Measurements from ENCODE around the gene TCP11L2.

The TCP11L2 gene

GRCh38 chr12:106267535-106267934, 35.0 kb upstream of the TCP11L2 start:
- WGBS, 2 donors (ENCODE audit: extremely low coverage in 2 of 2, insufficient read length in 2 of 2, insufficient replicate concordance in 1 of 2) = no CpG with 5 or more reads among the region's 2 CpGs
- H2BK15ac ChIP-seq (ENCODE audit: low read length) = no peak overlapping the region
- no peak overlapping the region for H3K9ac ChIP-seq (ENCODE audit: low read depth, low read length, poor library complexity)
- no peak overlapping the region for H2AFZ ChIP-seq (ENCODE audit: low read length)
- H3K14ac ChIP-seq (ENCODE audit: low read length) = no peak overlapping the region
- no peak overlapping the region for H2AK5ac ChIP-seq (ENCODE audit: low read depth, low read length)
- H3K27me3 ChIP-seq (ENCODE audit: control insufficient read depth in 3 of 3, insufficient read depth in 3 of 3, low read depth in 1 of 3, low read length in 3 of 3) = peaks cover 0 to 6% (median 0%) of the 10 kb centered on the region in 3 experiments
- no peaks in the 10 kb centered on the region for H3K4me1 ChIP-seq (ENCODE audit: control insufficient read depth in 2 of 2, insufficient read depth in 1 of 2, low read depth in 1 of 2, low read length in 2 of 2)
- no peak overlapping the region for H4K8ac ChIP-seq (ENCODE audit: low read depth, low read length)
- no peak overlapping the region for H3K4me2 ChIP-seq (ENCODE audit: insufficient read depth, low read length, poor library complexity, severe bottlenecking)
- H3K4ac ChIP-seq (ENCODE audit: low read length) = no peak overlapping the region
- no peak overlapping the region for H2BK12ac ChIP-seq (ENCODE audit: low read length)
- no peaks in the 10 kb centered on the region for H3K36me3 ChIP-seq (replicated peaks in 1 of 2; ENCODE audit: control insufficient read depth in 2 of 2, insufficient read depth in 2 of 2, low read length in 2 of 2)
- no peak overlapping the region for H2BK120ac ChIP-seq (ENCODE audit: low read depth, low read length)
- no peak overlapping the region for H3K4me3 ChIP-seq (ENCODE audit: low read length in 2 of 2)
- H3K27ac ChIP-seq (replicated peaks; ENCODE audit: low read length) = no peak overlapping the region
- no peaks in the 10 kb centered on the region for H3K79me1 ChIP-seq (ENCODE audit: low read depth, low read length)
- no peak overlapping the region for H3K18ac ChIP-seq (ENCODE audit: low read length)
- H3K9me3 ChIP-seq (replicated peaks in 1 of 2; ENCODE audit: control insufficient read depth in 2 of 2, insufficient read depth in 1 of 2, low read depth in 1 of 2, low read length in 2 of 2) = no peaks in the 10 kb centered on the region
- no peak for DNase-seq (ENCODE audit: low spot score)
- H4K91ac ChIP-seq (ENCODE audit: low read depth, low read length, poor library complexity) = no peak overlapping the region
- H3K23ac ChIP-seq (ENCODE audit: low read depth, low read length, poor library complexity) = no peak overlapping the region
- no peak overlapping the region for H2BK5ac ChIP-seq (ENCODE audit: low read length)

- no peak for DNase-seq (ENCODE audit: low spot score)
- no CpG with 5 or more reads among the region's 7 CpGs for WGBS, 2 donors (ENCODE audit: extremely low coverage in 2 of 2, insufficient read length in 2 of 2, insufficient replicate concordance in 1 of 2)
- no peak overlapping the region for H4K8ac ChIP-seq (ENCODE audit: low read depth, low read length)
- no peak overlapping the region for H2BK12ac ChIP-seq (ENCODE audit: low read length)
- H3K4ac ChIP-seq (ENCODE audit: low read length) = no peak overlapping the region
- H3K4me3 ChIP-seq (ENCODE audit: low read length in 2 of 2) = no peak overlapping the region
- no peaks in the 10 kb centered on the region for H3K79me1 ChIP-seq (ENCODE audit: low read depth, low read length)
- H3K9me3 ChIP-seq (replicated peaks in 1 of 2; ENCODE audit: control insufficient read depth in 2 of 2, insufficient read depth in 1 of 2, low read depth in 1 of 2, low read length in 2 of 2) = no peaks in the 10 kb centered on the region
- no peak overlapping the region for H3K14ac ChIP-seq (ENCODE audit: low read length)
- H3K4me2 ChIP-seq (ENCODE audit: insufficient read depth, low read length, poor library complexity, severe bottlenecking) = no peak overlapping the region
- no peak overlapping the region for H2BK5ac ChIP-seq (ENCODE audit: low read length)
- H3K27ac ChIP-seq (replicated peaks; ENCODE audit: low read length) = no peak overlapping the region
- no peak overlapping the region for H3K18ac ChIP-seq (ENCODE audit: low read length)
- no peak overlapping the region for H3K9ac ChIP-seq (ENCODE audit: low read depth, low read length, poor library complexity)
- H3K4me1 ChIP-seq (ENCODE audit: control insufficient read depth in 2 of 2, insufficient read depth in 1 of 2, low read depth in 1 of 2, low read length in 2 of 2) = no peaks in the 10 kb centered on the region
- no peaks in the 10 kb centered on the region for H3K36me3 ChIP-seq (replicated peaks in 1 of 2; ENCODE audit: control insufficient read depth in 2 of 2, insufficient read depth in 2 of 2, low read length in 2 of 2)
- no peak overlapping the region for H2BK120ac ChIP-seq (ENCODE audit: low read depth, low read length)
- H2AFZ ChIP-seq (ENCODE audit: low read length) = no peak overlapping the region
- H3K23ac ChIP-seq (ENCODE audit: low read depth, low read length, poor library complexity) = no peak overlapping the region
- H3K27me3 ChIP-seq (ENCODE audit: control insufficient read depth in 3 of 3, insufficient read depth in 3 of 3, low read depth in 1 of 3, low read length in 3 of 3) = peaks cover 0 to 8% (median 0%) of the 10 kb centered on the region in 3 experiments
- H2AK5ac ChIP-seq (ENCODE audit: low read depth, low read length) = no peak overlapping the region
- H4K91ac ChIP-seq (ENCODE audit: low read depth, low read length, poor library complexity) = no peak overlapping the region
- no peak overlapping the region for H2BK15ac ChIP-seq (ENCODE audit: low read length)
Measured at GRCh38 chr12:106269150-106269771, 33.3 kb upstream of the TCP11L2 start.

DNA sequence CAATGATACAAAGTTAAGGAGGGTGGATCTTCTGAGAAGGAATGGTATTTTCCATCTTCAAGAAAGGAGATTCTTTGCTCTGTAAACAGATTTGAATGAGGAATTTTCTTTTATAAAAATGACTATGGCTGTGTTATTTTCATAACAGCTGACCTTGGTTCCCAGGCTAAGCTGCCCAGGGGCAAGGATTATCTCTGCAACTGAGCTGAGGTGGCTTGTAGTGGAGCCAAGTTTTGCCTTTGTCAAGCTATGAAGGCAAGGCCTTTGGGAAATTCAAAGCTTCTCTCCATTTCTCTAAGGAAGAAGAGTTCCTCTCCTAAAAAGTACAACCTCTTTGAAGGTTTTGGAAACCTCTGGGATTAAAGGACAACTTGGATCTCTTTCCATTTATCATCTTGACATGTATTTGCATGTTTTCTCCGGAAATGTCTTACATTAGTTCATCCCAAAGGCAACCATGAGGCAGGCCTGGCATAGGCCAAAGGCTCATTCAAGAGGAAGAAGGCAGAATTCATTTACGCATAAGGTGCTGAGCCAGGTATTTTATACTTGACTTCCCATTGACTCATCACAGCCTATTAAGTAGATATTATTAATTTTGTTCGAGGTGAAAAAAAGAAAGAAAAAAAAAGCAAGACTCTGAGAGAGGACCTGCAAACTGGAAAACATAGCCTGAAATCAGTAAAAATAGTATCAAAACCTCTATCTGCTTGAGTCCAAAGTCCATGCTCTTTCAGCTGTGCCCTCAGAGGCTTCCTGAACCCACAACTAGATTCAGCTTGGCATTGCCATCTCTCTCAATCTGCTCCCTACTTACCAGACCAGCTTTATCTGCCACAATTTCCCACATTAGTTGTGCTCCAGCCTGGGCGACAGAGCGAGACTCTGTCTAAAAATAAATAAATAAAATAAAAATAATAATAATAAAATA, 30.7 kb upstream of the TCP11L2 start:
- no CpG with 5 or more reads among the region's 5 CpGs for WGBS, 2 donors (ENCODE audit: extremely low coverage in 2 of 2, insufficient read length in 2 of 2, insufficient replicate concordance in 1 of 2)
- H4K91ac ChIP-seq (ENCODE audit: low read depth, low read length, poor library complexity) = no peak overlapping the region
- H2AK5ac ChIP-seq (ENCODE audit: low read depth, low read length) = no peak overlapping the region
- no peak for DNase-seq (ENCODE audit: low spot score)
- H3K9ac ChIP-seq (ENCODE audit: low read depth, low read length, poor library complexity) = no peak overlapping the region
- H2BK120ac ChIP-seq (ENCODE audit: low read depth, low read length) = no peak overlapping the region
- H3K23ac ChIP-seq (ENCODE audit: low read depth, low read length, poor library complexity) = no peak overlapping the region
- no peak overlapping the region for H2BK5ac ChIP-seq (ENCODE audit: low read length)
- H3K4me2 ChIP-seq (ENCODE audit: insufficient read depth, low read length, poor library complexity, severe bottlenecking) = no peak overlapping the region
- H3K27ac ChIP-seq (replicated peaks; ENCODE audit: low read length) = no peak overlapping the region
- H3K9me3 ChIP-seq (replicated peaks in 1 of 2; ENCODE audit: control insufficient read depth in 2 of 2, insufficient read depth in 1 of 2, low read depth in 1 of 2, low read length in 2 of 2) = no peaks in the 10 kb centered on the region
- H3K4me1 ChIP-seq (ENCODE audit: control insufficient read depth in 2 of 2, insufficient read depth in 1 of 2, low read depth in 1 of 2, low read length in 2 of 2) = peaks cover 0 to 1% of the 10 kb centered on the region in 2 donors
- H3K18ac ChIP-seq (ENCODE audit: low read length) = no peak overlapping the region
- no peak overlapping the region for H3K4ac ChIP-seq (ENCODE audit: low read length)
- no peak overlapping the region for H3K4me3 ChIP-seq (ENCODE audit: low read length in 2 of 2)
- H2BK15ac ChIP-seq (ENCODE audit: low read length) = no peak overlapping the region
- no peaks in the 10 kb centered on the region for H3K79me1 ChIP-seq (ENCODE audit: low read depth, low read length)
- H2AFZ ChIP-seq (ENCODE audit: low read length) = no peak overlapping the region
- H3K36me3 ChIP-seq (replicated peaks in 1 of 2; ENCODE audit: control insufficient read depth in 2 of 2, insufficient read depth in 2 of 2, low read length in 2 of 2) = no peaks in the 10 kb centered on the region
- H4K8ac ChIP-seq (ENCODE audit: low read depth, low read length) = no peak overlapping the region
- H3K27me3 ChIP-seq (ENCODE audit: control insufficient read depth in 3 of 3, insufficient read depth in 3 of 3, low read depth in 1 of 3, low read length in 3 of 3) = peaks cover 0 to 13% (median 0%) of the 10 kb centered on the region in 3 experiments
- no peak overlapping the region for H2BK12ac ChIP-seq (ENCODE audit: low read length)
- H3K14ac ChIP-seq (ENCODE audit: low read length) = no peak overlapping the region

- Histone ChIP-seq H2AK5ac (ENCODE audit: low read depth, low read length) (no peak overlapping the region), H3K27ac (replicated peaks; ENCODE audit: low read length) (no peak overlapping the region), H3K4me1 (ENCODE audit: control insufficient read depth in 2 of 2, insufficient read depth in 1 of 2, low read depth in 1 of 2, low read length in 2 of 2) (peaks cover 0 to 1% of the 10 kb centered on the region in 2 donors), H3K18ac (ENCODE audit: low read length) (no peak overlapping the region), H3K36me3 (replicated peaks in 1 of 2; ENCODE audit: control insufficient read depth in 2 of 2, insufficient read depth in 2 of 2, low read length in 2 of 2) (no peaks in the 10 kb centered on the region), H3K23ac (ENCODE audit: low read depth, low read length, poor library complexity) (no peak overlapping the region), H3K9ac (ENCODE audit: low read depth, low read length, poor library complexity) (no peak overlapping the region), H2BK120ac (ENCODE audit: low read depth, low read length) (no peak overlapping the region), H4K91ac (ENCODE audit: low read depth, low read length, poor library complexity) (no peak overlapping the region), H3K14ac (ENCODE audit: low read length) (no peak overlapping the region), H3K79me1 (ENCODE audit: low read depth, low read length) (no peaks in the 10 kb centered on the region), H4K8ac (ENCODE audit: low read depth, low read length) (no peak overlapping the region), H2BK5ac (ENCODE audit: low read length) (no peak overlapping the region), H3K4ac (ENCODE audit: low read length) (no peak overlapping the region), H2AFZ (ENCODE audit: low read length) (no peak overlapping the region), H3K4me3 (ENCODE audit: low read length in 2 of 2) (no peak overlapping the region), H3K4me2 (ENCODE audit: insufficient read depth, low read length, poor library complexity, severe bottlenecking) (no peak overlapping the region), H2BK12ac (ENCODE audit: low read length) (no peak overlapping the region), H3K27me3 (ENCODE audit: control insufficient read depth in 3 of 3, insufficient read depth in 3 of 3, low read depth in 1 of 3, low read length in 3 of 3) (peaks cover 0 to 16% (median 0%) of the 10 kb centered on the region in 3 experiments), H2BK15ac (ENCODE audit: low read length) (no peak overlapping the region), H3K9me3 (replicated peaks in 1 of 2; ENCODE audit: control insufficient read depth in 2 of 2, insufficient read depth in 1 of 2, low read depth in 1 of 2, low read length in 2 of 2) (no peaks in the 10 kb centered on the region)
- DNase-seq (ENCODE audit: low spot score) = no peak
- no CpG with 5 or more reads among the region's 6 CpGs for WGBS, 2 donors (ENCODE audit: extremely low coverage in 2 of 2, insufficient read length in 2 of 2, insufficient replicate concordance in 1 of 2)
Measured at GRCh38 chr12:106273491-106273890, 29.0 kb upstream of the TCP11L2 start.
